SU-DHL-6 (cell line): ENCODE measurements around the gene TMEM196.

Source experiments
- EZH2phosphoT487 ChIP-seq: fragments of 200-600 bp; sonication (generic), shearing (Covaris generic); conservative IDR thresholded peaks from 2 replicates; pipeline ENCODE4 v1.6.1; 2018; ENCODE audit warnings: mild to moderate bottlenecking, antibody characterized with exemption, low read length, moderate library complexity, mixed read lengths
- TF ChIP-seq, protein P1 (sequence below): fragments of 200-600 bp; sonication (generic); IDR thresholded peaks from one replicate; pipeline ENCODE4 v1.5.1; 2017; ENCODE audit warnings: antibody characterized with exemption, mild to moderate bottlenecking, low read length, moderate library complexity; ENCODE audit not compliant: insufficient read depth, poor library complexity, severe bottlenecking

DNA sequence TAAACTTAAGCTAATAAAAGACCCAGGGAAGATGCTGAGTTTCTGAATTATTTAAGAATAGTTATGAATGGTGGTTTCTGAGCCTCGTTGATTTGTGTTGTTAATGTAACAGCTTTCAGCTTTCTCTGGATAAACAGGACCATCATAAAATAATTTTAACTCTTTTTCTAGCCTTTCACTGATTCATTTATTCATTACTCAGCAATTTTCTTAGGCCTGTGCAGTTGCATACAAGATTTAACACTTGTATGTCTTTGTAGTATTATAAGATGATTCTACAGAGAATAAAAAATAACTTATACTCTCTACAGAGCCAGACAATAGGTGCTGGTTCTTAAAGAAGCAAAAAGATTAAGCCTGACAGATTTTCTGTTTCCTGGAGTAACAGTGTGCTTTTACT lies 29.3 kb downstream of the TMEM196 start:
- TF ChIP-seq, protein P1, sequence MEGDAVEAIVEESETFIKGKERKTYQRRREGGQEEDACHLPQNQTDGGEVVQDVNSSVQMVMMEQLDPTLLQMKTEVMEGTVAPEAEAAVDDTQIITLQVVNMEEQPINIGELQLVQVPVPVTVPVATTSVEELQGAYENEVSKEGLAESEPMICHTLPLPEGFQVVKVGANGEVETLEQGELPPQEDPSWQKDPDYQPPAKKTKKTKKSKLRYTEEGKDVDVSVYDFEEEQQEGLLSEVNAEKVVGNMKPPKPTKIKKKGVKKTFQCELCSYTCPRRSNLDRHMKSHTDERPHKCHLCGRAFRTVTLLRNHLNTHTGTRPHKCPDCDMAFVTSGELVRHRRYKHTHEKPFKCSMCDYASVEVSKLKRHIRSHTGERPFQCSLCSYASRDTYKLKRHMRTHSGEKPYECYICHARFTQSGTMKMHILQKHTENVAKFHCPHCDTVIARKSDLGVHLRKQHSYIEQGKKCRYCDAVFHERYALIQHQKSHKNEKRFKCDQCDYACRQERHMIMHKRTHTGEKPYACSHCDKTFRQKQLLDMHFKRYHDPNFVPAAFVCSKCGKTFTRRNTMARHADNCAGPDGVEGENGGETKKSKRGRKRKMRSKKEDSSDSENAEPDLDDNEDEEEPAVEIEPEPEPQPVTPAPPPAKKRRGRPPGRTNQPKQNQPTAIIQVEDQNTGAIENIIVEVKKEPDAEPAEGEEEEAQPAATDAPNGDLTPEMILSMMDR, result no peak
- no peak for TF ChIP-seq EZH2phosphoT487
